Activated gamma-delta T cell (primary cell): ENCODE results near the gene RETREG1.
"Not testable (repeated sequence)": the region's sequence is repeated elsewhere in the genome, so short reads cannot be mapped to it uniquely, and the experiment has no call there.

Experiments used
- DNase-seq: peaks from one replicate; lab custom pipeline; 2025; lab: John Stamatoyannopoulos, UW
- total RNA-seq, 2 donors: gene quantifications; one replicate each; lab custom pipeline; 2026; lab: John Stamatoyannopoulos, UW

Gene RETREG1, protein sequence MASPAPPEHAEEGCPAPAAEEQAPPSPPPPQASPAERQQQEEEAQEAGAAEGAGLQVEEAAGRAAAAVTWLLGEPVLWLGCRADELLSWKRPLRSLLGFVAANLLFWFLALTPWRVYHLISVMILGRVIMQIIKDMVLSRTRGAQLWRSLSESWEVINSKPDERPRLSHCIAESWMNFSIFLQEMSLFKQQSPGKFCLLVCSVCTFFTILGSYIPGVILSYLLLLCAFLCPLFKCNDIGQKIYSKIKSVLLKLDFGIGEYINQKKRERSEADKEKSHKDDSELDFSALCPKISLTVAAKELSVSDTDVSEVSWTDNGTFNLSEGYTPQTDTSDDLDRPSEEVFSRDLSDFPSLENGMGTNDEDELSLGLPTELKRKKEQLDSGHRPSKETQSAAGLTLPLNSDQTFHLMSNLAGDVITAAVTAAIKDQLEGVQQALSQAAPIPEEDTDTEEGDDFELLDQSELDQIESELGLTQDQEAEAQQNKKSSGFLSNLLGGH
- total RNA-seq, result 40.0 to 65.6 reads per million in 2 donors

DNA sequence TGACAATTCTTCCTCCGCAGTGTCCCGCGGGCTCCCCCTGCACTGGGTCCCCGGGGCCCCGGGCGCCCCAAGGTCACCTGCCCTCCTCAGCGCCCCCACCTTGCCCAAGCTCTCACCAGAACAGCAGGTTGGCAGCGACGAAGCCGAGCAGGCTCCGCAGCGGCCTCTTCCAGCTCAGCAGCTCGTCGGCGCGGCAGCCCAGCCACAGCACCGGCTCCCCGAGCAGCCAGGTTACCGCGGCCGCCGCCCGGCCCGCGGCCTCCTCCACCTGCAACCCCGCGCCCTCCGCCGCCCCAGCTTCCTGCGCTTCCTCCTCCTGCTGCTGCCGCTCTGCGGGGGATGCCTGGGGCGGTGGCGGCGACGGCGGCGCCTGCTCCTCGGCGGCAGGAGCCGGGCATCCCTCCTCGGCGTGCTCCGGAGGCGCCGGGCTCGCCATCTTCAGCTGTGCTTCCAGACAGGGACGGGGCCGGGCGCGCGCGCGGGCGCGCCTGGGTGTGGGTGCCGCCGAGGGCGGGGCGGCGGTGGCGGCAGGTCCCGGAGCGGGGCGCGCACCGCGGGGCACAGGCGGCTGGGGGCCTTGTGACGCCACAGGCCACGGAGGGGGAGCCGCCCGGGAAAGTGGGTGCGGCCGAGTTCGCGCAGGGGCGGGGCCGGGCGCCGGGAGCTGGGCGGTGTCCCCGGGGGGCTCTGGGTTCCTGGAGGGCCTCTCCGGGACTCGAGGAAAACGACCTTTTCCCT lies at the start of gene RETREG1:
RETREG1 (minus strand) TSS at position 462 of the 738 bp plus-strand sequence; CDS start at position 436, 26 bp downstream.
- DNase-seq, result peak; percentile 57

DNA sequence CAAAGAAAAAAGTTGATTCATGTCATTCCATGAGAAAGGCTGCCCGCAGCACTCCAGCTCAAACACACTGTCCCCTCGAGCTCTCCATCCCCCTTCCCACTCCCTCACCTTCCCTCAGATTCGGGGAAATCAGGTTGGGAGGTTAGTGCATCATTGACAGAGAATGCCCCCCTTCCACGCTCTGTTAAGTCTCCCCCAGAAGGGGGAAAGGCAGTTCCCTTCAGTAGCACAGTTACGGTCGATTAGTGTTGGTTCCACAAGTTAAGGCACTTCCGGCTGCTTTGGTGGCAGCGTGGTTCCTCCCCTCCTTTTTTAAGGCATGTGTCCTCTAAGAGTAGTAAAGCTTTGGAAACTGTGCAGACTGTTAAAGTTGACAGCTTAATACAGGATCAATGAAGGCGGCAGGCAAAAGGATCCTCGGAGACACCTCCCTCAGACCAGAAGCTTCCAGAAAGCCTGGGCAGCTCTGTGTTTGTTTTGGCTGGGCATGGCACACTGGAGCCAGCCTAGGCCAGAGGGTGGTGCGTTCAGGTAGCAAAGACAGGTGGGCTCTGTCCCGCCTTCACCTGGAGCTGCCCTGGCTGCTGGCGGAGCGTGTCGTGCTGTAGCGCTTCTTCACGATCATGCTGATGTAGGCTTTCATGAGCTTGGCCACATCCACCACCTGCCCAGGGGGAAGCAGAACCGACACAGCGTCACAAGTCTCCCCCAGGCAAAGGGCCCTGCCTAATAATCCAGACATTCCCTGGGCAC lies 49.5 kb upstream of the RETREG1 start:
- DNase-seq, result no peak

- no peak for DNase-seq
Observed at GRCh38 chr5:16665601-16666000, 48.8 kb upstream of the RETREG1 start.

DNA sequence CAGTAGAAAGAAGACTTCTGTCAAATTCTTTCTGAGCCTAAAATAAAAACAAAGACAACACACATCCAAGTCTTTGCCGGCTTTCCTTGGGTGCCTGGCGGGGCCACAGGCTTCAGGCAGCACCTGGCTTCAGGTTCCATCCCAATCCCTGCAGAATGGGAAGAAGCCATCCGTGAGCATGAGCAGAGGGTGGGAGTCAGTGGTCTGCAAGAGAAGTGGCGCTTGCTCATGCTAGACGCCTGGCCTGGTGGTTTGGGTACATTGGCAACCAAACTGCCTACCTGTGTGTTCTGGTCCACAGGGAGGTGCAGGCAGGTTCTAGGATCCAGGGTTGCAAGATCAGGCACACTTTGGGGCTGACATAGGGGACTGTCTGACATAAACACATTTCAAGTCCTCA lies 47.6 kb upstream of the RETREG1 start:
- DNase-seq, result no peak

- DNase-seq, result no peak
Observed at GRCh38 chr5:16663840-16664239, 47.0 kb upstream of the RETREG1 start.

DNA sequence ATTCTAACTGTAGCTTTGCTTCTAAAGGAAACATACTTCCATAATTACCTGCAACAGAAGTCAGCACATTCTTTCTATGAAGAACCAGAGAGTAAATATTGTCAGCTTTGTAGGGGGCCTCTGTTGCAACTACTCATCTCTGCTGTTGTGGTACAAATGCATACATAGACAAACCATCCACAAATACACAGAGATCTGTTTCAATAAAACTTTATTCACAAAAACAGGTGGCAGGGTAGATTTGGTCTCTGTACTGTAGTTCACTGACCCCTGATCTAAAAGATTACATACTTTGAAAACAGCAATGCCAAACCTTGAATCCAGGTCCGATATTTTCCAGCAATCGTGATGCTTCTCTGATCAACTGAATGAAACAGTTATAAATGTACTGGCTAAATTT lies 44.9 kb upstream of the RETREG1 start:
- no peak for DNase-seq

DNA sequence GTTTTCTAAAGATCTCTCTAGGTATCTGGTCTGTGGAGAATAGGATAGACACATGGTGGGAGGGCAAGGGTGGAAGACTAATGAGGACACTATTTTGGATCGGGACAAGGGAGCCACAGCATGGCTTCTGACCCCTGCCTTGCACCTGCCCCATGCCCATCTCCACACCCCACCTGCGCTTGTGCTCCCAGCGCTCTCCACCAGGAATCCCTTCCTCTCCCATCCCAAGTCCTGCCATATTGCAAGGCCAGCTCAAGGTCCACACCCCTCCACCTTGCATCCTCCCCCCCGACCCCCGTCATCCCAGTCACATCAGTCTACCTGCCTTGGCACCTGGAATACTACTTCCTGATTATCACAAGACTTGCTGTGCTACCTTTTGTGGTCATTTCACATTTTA lies 44.2 kb upstream of the RETREG1 start:
- no peak for DNase-seq

GRCh38 chr5:16659536-16659935 lies 42.7 kb upstream of the RETREG1 start:
- DNase-seq, result no peak

DNA sequence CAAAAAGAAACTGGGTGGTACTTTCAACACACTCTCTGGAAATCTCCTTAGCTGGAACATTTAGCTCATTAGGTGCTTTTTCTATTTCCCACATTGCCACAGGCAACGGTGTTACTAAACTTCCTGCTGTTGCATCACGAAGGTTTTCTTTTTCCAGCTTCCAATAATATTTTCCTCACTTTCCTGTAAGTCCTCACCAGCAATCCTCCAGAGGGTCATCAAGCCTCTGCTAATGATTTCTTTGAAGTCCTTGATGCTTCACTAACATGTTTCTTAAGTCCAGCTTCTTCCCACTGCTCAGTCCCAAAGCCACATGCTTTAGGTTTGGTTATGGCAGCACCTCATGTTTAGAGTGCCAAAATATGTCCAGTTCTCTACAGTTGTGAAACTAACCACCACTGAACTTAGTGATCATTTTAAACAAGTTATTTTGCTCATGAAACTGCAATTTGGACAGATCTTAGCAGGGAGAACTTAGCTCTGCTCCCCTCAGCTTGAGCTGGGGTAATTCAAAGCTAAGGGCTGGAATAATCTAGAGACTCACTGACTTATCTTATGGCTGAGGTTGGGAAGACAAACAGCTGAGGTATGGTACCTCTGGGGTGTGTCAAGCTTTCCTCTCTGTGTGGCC lies 39.9 kb upstream of the RETREG1 start:
- DNase-seq, result no peak

GRCh38 chr5:16654647-16655334 lies 38.0 kb upstream of the RETREG1 start:
- DNase-seq, result no peak

- not testable (repeated sequence) for DNase-seq
Observed at GRCh38 chr5:16648739-16649138, 31.9 kb upstream of the RETREG1 start.

DNA sequence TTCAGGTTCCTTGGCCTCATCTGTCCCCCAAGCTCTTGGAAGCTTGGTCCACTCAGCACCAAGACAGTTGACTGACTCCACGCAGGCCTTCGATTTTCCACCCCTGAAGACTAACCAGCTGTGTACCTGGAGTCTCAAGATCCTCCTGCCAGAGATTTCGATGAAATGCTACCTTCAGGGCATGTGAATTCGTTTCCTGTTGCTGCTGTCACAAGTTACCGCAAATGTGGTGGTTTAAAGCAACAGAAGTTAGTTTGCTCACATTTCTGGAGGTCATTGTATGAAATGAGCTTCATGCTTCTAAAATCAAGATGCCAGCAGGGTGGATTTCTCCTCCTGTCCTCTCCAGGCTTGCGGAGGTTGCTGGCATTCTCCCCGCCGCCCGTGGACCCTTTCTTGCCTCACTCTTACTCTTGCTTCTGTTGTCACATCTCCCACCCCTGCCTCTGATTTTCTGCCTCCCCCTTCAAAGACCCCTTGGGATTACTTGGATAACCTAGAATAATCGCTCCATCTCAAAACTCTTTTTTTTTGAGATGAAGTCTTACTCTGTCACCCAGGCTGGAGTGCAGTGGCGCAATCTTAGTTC lies 27.6 kb upstream of the RETREG1 start:
- DNase-seq, result no peak

DNA sequence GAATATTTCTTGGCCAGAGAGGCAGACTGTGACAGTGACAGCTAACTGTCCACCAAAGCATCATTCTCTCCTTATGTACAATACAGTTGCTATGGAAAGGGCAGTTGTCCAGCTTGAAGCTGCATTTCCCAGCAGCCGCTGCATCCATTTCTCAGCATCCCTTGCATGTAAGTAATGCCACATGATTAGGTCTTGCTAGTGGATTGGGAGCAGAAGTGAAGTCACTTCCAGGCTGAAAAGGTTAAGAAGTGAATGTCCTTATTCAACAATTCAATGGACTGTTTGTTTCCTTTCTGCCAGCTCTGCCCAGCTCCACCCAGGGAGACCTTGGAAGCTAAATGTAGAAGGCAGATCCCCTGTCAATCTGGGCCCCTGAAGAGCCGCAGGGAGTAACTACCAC lies 26.1 kb upstream of the RETREG1 start:
- DNase-seq, result no peak

- no peak for DNase-seq
Observed at GRCh38 chr5:16639206-16639605, 22.4 kb upstream of the RETREG1 start.

GRCh38 chr5:16628376-16628775 lies 11.6 kb upstream of the RETREG1 start:
- no peak for DNase-seq

- DNase-seq, result no peak
Observed at GRCh38 chr5:16626696-16627264, 10.0 kb upstream of the RETREG1 start.

- DNase-seq, result no peak
Observed at GRCh38 chr5:16625096-16625495, 8.3 kb upstream of the RETREG1 start.

- no peak for DNase-seq
Observed at GRCh38 chr5:16619136-16619535, 2.3 kb upstream of the RETREG1 start.

GRCh38 chr5:16618138-16618897 lies 1.5 kb upstream of the RETREG1 start:
- no peak for DNase-seq
